Subcutaneous adipose tissue (tissue), 4 donors: ENCODE data around the gene TBX21. TPM values are rescaled to one million over a fixed set of nuclear protein-coding genes. Genes with fewer than 3 reads are reported as not detected.

Source experiments
- CTCF ChIP-seq: fragments of 450-650 bp; IDR thresholded peaks from one replicate; pipeline ENCODE4 v1.5.1; 2016; ENCODE audit warnings: low read depth, mild to moderate bottlenecking, control low read depth, antibody characterized with exemption, moderate library complexity
- total RNA-seq, 4 donors: library from RNA; depleted of rRNA; stranded (reverse); fragments of >200 nt; gene quantifications; one replicate each; pipeline ENCODE4 v1.1.0, GENCODE V29; 2016

Gene TBX21
- total RNA-seq = 1 to 10 TPM in 3 of 4 donors, under 1 TPM in 1; 0.66 to 4.6 (median 2.8) TPM

GRCh38 chr17:47733047-47733673, at the start of gene TBX21:
TSS of gene TBX21 (plus strand) at chr17:47733236. CDS start at chr17:47733455, 219 bp downstream.
- no peak for TF ChIP-seq CTCF

GRCh38 chr17:47684025-47684424, 49.0 kb upstream of the TBX21 start:
- TF ChIP-seq CTCF = no peak

- no peak for TF ChIP-seq CTCF
These were observed 48.4 kb upstream of the TBX21 start for GRCh38 chr17:47684535-47685193.

GRCh38 chr17:47685556-47686275, 47.3 kb upstream of the TBX21 start:
- no peak for TF ChIP-seq CTCF

GRCh38 chr17:47686276-47686635, 46.8 kb upstream of the TBX21 start:
- no peak for TF ChIP-seq CTCF

- no peak for TF ChIP-seq CTCF
These were observed 46.2 kb upstream of the TBX21 start for GRCh38 chr17:47686664-47687327.

- TF ChIP-seq CTCF = no peak
These were observed 45.7 kb upstream of the TBX21 start for GRCh38 chr17:47687328-47687690.
